ENCODE results near the gene LRRC1. TPM values are rescaled to one million over a fixed set of nuclear protein-coding genes. Genes with fewer than 3 reads are reported as not detected.

Gene LRRC1
- total RNA-seq, 1 donor from 2014 or later: 36.2 TPM

DNA sequence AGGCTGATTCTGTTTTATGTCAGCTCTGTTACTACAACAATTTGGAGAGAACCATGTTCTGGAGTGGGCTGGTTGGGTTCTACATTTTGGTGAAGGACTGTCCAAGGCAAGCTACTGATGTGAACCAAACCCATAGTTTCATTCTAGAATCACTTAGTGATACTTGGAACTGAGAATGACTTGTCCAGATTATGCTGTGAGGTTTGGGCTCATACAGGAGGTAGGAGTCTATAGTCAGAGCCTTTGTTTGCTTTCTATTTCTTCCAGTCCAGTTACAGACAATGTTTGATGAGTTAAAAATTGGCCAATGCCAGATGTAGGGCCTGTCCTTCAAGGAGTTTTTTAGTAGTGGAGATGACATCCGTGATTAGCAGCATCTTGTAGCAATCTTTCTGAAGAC, 97.9 kb downstream of the LRRC1 start:
- Mint-ChIP-seq H3K9me3 (ENCODE audit: low read depth) (no peaks in the 10 kb centered on the region), H3K36me3 (ENCODE audit: insufficient read depth) (peaks cover 8% of the 10 kb centered on the region), H3K27ac (no peak overlapping the region), H3K4me3 (ENCODE audit: low read depth) (no peak overlapping the region), H3K27me3 (no peaks in the 10 kb centered on the region), H3K4me1 (ENCODE audit: low read depth) (peaks cover 15% of the 10 kb centered on the region)
- DNase-seq (ENCODE audit: low spot score, unreplicated experiment): no peak
- TF ChIP-seq, protein P1, sequence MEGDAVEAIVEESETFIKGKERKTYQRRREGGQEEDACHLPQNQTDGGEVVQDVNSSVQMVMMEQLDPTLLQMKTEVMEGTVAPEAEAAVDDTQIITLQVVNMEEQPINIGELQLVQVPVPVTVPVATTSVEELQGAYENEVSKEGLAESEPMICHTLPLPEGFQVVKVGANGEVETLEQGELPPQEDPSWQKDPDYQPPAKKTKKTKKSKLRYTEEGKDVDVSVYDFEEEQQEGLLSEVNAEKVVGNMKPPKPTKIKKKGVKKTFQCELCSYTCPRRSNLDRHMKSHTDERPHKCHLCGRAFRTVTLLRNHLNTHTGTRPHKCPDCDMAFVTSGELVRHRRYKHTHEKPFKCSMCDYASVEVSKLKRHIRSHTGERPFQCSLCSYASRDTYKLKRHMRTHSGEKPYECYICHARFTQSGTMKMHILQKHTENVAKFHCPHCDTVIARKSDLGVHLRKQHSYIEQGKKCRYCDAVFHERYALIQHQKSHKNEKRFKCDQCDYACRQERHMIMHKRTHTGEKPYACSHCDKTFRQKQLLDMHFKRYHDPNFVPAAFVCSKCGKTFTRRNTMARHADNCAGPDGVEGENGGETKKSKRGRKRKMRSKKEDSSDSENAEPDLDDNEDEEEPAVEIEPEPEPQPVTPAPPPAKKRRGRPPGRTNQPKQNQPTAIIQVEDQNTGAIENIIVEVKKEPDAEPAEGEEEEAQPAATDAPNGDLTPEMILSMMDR (IDR thresholded peaks at IDR 0.05; ENCODE audit: unreplicated experiment): no peak

GRCh38 chr6:53894091-53894490, 99.3 kb downstream of the LRRC1 start:
- Mint-ChIP-seq H3K4me3 (ENCODE audit: low read depth) (no peak overlapping the region), H3K27me3 (no peaks in the 10 kb centered on the region), H3K9me3 (ENCODE audit: low read depth) (no peaks in the 10 kb centered on the region), H3K4me1 (ENCODE audit: low read depth) (peaks cover 15% of the 10 kb centered on the region), H3K27ac (peak overlapping the region; percentile 46), H3K36me3 (ENCODE audit: insufficient read depth) (peaks cover 16% of the 10 kb centered on the region)
- no peak for DNase-seq (ENCODE audit: low spot score, unreplicated experiment)
- TF ChIP-seq, protein P1 (IDR thresholded peaks at IDR 0.05; ENCODE audit: unreplicated experiment): no peak

GRCh38 chr6:53896196-53896595, 101.4 kb downstream of the LRRC1 start:
- no peak for DNase-seq (ENCODE audit: low spot score, unreplicated experiment)
- Mint-ChIP-seq H3K4me3 (ENCODE audit: low read depth) (no peak overlapping the region), H3K36me3 (ENCODE audit: insufficient read depth) (peaks cover 22% of the 10 kb centered on the region)

GRCh38 chr6:53898026-53898795, 103.4 kb downstream of the LRRC1 start:
- TF ChIP-seq, protein P1 (IDR thresholded peaks at IDR 0.05; ENCODE audit: unreplicated experiment): no peak
- Mint-ChIP-seq H3K27ac (no peak overlapping the region), H3K27me3 (no peaks in the 10 kb centered on the region), H3K4me1 (ENCODE audit: low read depth) (peaks cover 15% of the 10 kb centered on the region), H3K4me3 (ENCODE audit: low read depth) (no peak overlapping the region), H3K9me3 (ENCODE audit: low read depth) (no peaks in the 10 kb centered on the region), H3K36me3 (ENCODE audit: insufficient read depth) (peaks cover 23% of the 10 kb centered on the region)
- no peak for DNase-seq (ENCODE audit: low spot score, unreplicated experiment)

More at GRCh38 chr6:53896196-53896595, 101.4 kb downstream of the LRRC1 start:
- TF ChIP-seq, protein P1 (IDR thresholded peaks at IDR 0.05; ENCODE audit: unreplicated experiment): no peak
- no peaks in the 10 kb centered on the region for H3K27me3 Mint-ChIP-seq
- peaks cover 15% of the 10 kb centered on the region for H3K4me1 Mint-ChIP-seq (ENCODE audit: low read depth)
- H3K27ac Mint-ChIP-seq: no peak overlapping the region
- no peaks in the 10 kb centered on the region for H3K9me3 Mint-ChIP-seq (ENCODE audit: low read depth)

DNA sequence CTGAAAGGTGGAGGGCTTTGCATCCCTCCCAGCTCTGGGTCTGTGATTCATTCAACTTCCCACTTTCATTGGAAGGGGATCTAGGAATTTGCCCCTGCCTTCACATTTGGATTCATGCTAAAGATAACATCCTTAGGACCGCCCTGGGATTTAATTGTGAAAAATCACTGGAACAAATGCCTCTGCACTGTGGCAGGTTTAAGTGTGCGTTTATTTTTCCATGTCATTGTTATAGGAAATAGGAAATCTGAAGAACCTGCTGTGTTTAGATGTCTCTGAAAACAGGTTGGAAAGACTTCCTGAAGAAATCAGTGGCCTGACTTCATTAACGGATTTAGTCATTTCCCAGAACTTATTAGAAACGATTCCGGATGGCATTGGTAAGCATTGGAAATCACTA, 104.7 kb downstream of the LRRC1 start:
- Mint-ChIP-seq H3K27me3 (no peaks in the 10 kb centered on the region), H3K9me3 (ENCODE audit: low read depth) (no peaks in the 10 kb centered on the region), H3K4me1 (ENCODE audit: low read depth) (peaks cover 15% of the 10 kb centered on the region), H3K27ac (no peak overlapping the region), H3K36me3 (ENCODE audit: insufficient read depth) (peaks cover 28% of the 10 kb centered on the region), H3K4me3 (ENCODE audit: low read depth) (no peak overlapping the region)
- DNase-seq (ENCODE audit: low spot score, unreplicated experiment): no peak
- TF ChIP-seq, protein P1 (IDR thresholded peaks at IDR 0.05; ENCODE audit: unreplicated experiment): no peak

Data from progenitor cell of endocrine pancreas (in vitro differentiated cells).